K562 (cell line): Measurements from ENCODE around the gene SLX9. TPM values are rescaled to one million over a fixed set of nuclear protein-coding genes. Genes with fewer than 3 reads are reported as not detected.
A peak's percentile ranks its signal among the peaks of the same experiment; 100 is the strongest.

Experiments used
- ATAC-seq: fragments of 200-7000 bp; cut with Tn5 transposase; 3 replicates; pipeline ENCODE4 v1.9.1; 2020; ENCODE audit warnings: moderate library complexity
- BruUV-seq: library from RNA; stranded (reverse); fragments of 400-500 nt; replicated peaks from 2 replicates; lab custom pipeline; 2021; lab: Mats Ljungman, UMichigan
- CTCF ChIA-PET: fragments of 300-600 bp; formaldehyde crosslinking; extraction: SDS; loops from one replicate; lab custom pipeline; 2021; ENCODE audit warnings: low intra/inter-chr PET ratio; lab: Yijun Ruan, JAX
- POLR2A ChIA-PET: fragments of 300-600, 350-650 bp; sonication (Branson Sonifier 250); formaldehyde crosslinking; extraction: SDS; loops from one replicate; lab custom pipeline; 2021; ENCODE audit warnings: antibody characterized with exemption, inconsistent platforms; lab: Yijun Ruan, JAX
- DNase-seq, 4 experiments: peaks; one replicate each; pipeline versions ENCODE4 v3.0.0 to v3.0.0-alpha.2; 2011 to 2018; ENCODE audit warnings: low spot score in 3 of 4, mixed read lengths in 3 of 4; ENCODE audit errors: extremely low read depth in 1 of 4
- FAIRE-seq: peaks from 2 replicates; lab custom pipeline; 2011; peaks lifted over from hg19 to GRCh38; lab: Jason Lieb, UNC
- H2AFZ ChIP-seq: 2 replicates; pipeline ENCODE4 v1.6.0; 2011; ENCODE audit warnings: low read depth, low read length, control low read depth, inconsistent platforms
- H3K27ac ChIP-seq: fragments of 200-600 bp; 3 replicates; pipeline ENCODE4 v1.8.0; 2011; ENCODE audit warnings: low read depth, mild to moderate bottlenecking, control low read depth, inconsistent platforms, low read length, moderate library complexity, mixed read lengths; ENCODE audit errors: extremely low read depth
- H3K27me3 ChIP-seq, 2 experiments: fragments of 300-600 bp in 1 of 2; 2 replicates in 1 of 2; 3 replicates in 1 of 2; pipeline versions ENCODE4 v1.6.0 to v1.8.0; 2011; ENCODE audit warnings: inconsistent platforms in 2 of 2, low read length in 2 of 2, mild to moderate bottlenecking in 1 of 2, mixed read lengths in 1 of 2, moderate library complexity in 1 of 2; ENCODE audit not compliant: control insufficient read depth in 2 of 2, insufficient read depth in 2 of 2
- H3K36me3 ChIP-seq: fragments of 300-600 bp; 3 replicates; pipeline ENCODE4 v1.8.0; 2011; ENCODE audit warnings: mild to moderate bottlenecking, low read length, inconsistent platforms; ENCODE audit not compliant: control insufficient read depth, insufficient read depth
- H3K4me1 ChIP-seq, 2 experiments: fragments of 200-600 bp in 1 of 2; replicated peaks in 1 of 2; 2 replicates in 1 of 2; 3 replicates in 1 of 2; pipeline versions ENCODE4 v1.5.1 to v1.8.0; 2011; ENCODE audit warnings: inconsistent platforms in 2 of 2, low read length in 2 of 2, mild to moderate bottlenecking in 1 of 2, mixed read lengths in 1 of 2, moderate library complexity in 1 of 2; ENCODE audit not compliant: control insufficient read depth in 2 of 2, insufficient read depth in 2 of 2
- H3K4me2 ChIP-seq: 2 replicates; pipeline ENCODE4 v1.6.1; 2011; ENCODE audit warnings: low read length, control low read depth, inconsistent platforms, mixed read lengths; ENCODE audit not compliant: insufficient read depth
- H3K4me3 ChIP-seq: fragments of 200-600 bp; sonication (generic), shearing (Covaris generic); 2 replicates; pipeline ENCODE4 v1.5.1; 2016; ENCODE audit warnings: control low read depth, inconsistent platforms
- H3K79me2 ChIP-seq: fragments of 200-600 bp; 3 replicates; pipeline ENCODE4 v1.8.0; 2011; ENCODE audit warnings: low read length, inconsistent platforms; ENCODE audit not compliant: control insufficient read depth, insufficient read depth
- H3K9ac ChIP-seq, 2 experiments: 2 replicates each; pipeline versions ENCODE4 v1.6.0 to v1.6.1; 2011; ENCODE audit warnings: low read depth in 2 of 2, low read length in 2 of 2, control low read depth in 1 of 2, inconsistent platforms in 1 of 2, mild to moderate bottlenecking in 1 of 2, mixed read lengths in 1 of 2; ENCODE audit not compliant: insufficient read depth in 1 of 2
- H3K9me1 ChIP-seq: one replicate; pipeline ENCODE4 v1.6.0; 2011; ENCODE audit warnings: inconsistent platforms, mild to moderate bottlenecking, low read length, moderate library complexity; ENCODE audit not compliant: control insufficient read depth, insufficient read depth
- H3K9me3 ChIP-seq: replicated peaks from 2 replicates; pipeline ENCODE4 v1.5.1; 2011; ENCODE audit warnings: low read depth, low read length, inconsistent platforms; ENCODE audit not compliant: control insufficient read depth, insufficient read depth
- H4K20me1 ChIP-seq: replicated peaks from 2 replicates; pipeline ENCODE4 v1.6.1; 2011; ENCODE audit warnings: low read length, inconsistent platforms, mixed read lengths; ENCODE audit not compliant: control insufficient read depth, insufficient read depth
- NFIC ChIP-seq: fragments of 450-650 bp; IDR thresholded peaks from 2 replicates; pipeline ENCODE4 v1.6.1; 2017; ENCODE audit warnings: mild to moderate bottlenecking, inconsistent platforms
- RBM14 ChIP-seq: fragments of 200-400 bp; formaldehyde crosslinking; IDR thresholded peaks from 2 replicates; pipeline ENCODE4 v1.6.1; 2018; ENCODE audit warnings: low read depth, mild to moderate bottlenecking, low read length, moderate library complexity, borderline replicate concordance; ENCODE audit not compliant: insufficient read depth
- SP1 ChIP-seq: sonication (generic); formaldehyde crosslinking; IDR thresholded peaks from 2 replicates; pipeline ENCODE4 v1.8.1; 2022; ENCODE audit warnings: mild to moderate bottlenecking, missing genetic modification reagents
- TEAD1 ChIP-seq, 2 experiments: fragments of 450-650 bp in 1 of 2; sonication (generic) in 1 of 2; formaldehyde crosslinking; IDR thresholded peaks; 2 replicates each; pipeline versions ENCODE4 v1.4.0 to v1.8.0; 2020 to 2022; ENCODE audit warnings: mild to moderate bottlenecking in 2 of 2, missing genetic modification reagents in 1 of 2
- WGBS: fragments of 100-300 bp; shearing (Covaris generic); methylation state at CpG from one replicate; pipeline ENCODE4 v1.1.6; 2016; ENCODE audit warnings: low coverage, mixed read lengths; ENCODE audit not compliant: insufficient coverage; ENCODE audit errors: missing lambda C conversion rate; 5-methylcytosine and 5-hydroxymethylcytosine counted together
- in situ Hi-C: fragments of 300-500 bp; cut with MboI; formaldehyde crosslinking; loops from 4 replicates; pipeline ENCODE4 v1.15.0; 2018; ENCODE audit warnings: inconsistent platforms, mixed read lengths
- intact Hi-C: fragments of 100-400 bp; cut with micrococcal nuclease; formaldehyde crosslinking; loops from 2 replicates; pipeline ENCODE4 v1.14.2; 2022
- polyA plus RNA-seq, 8 experiments: library from polyadenylated mRNA; depleted of rRNA in 4 of 8; stranded (reverse) in 5 of 8; unstranded in 3 of 8; fragments of >200 nt; fragmentation: Nextera tagmentation in 2 of 8; fragmentation: Illumina TruSeq in 1 of 8; extraction: Ambion mirVana in 2 of 8; extraction: Trizol in 1 of 8; gene quantifications; 2 replicates each; pipeline versions ENCODE4 v1.2.1 to v1.2.3, GENCODE V29; 2011 to 2014; ENCODE audit warnings: inconsistent platforms in 1 of 8, missing spikeins in 1 of 8
- total RNA-seq, 7 experiments: library from RNA; depleted of rRNA in 6 of 7; stranded (reverse); fragments of >200 nt in 6 of 7; fragmentation: Illumina TruSeq in 2 of 7; extraction: Trizol in 2 of 7; gene quantifications; 2 replicates each; pipeline versions ENCODE4 v1.2.1 to v1.2.3, GENCODE V29; 2011 to 2021; ENCODE audit warnings: low replicate concordance in 1 of 7

The SLX9 gene
- total and polyA plus RNA-seq, 9 of the 15 experiments (the other 6 are each of a cell fraction or from before 2014, with no cell fraction given), result 1.2 to 75.5 (median 16.5) TPM

DNA sequence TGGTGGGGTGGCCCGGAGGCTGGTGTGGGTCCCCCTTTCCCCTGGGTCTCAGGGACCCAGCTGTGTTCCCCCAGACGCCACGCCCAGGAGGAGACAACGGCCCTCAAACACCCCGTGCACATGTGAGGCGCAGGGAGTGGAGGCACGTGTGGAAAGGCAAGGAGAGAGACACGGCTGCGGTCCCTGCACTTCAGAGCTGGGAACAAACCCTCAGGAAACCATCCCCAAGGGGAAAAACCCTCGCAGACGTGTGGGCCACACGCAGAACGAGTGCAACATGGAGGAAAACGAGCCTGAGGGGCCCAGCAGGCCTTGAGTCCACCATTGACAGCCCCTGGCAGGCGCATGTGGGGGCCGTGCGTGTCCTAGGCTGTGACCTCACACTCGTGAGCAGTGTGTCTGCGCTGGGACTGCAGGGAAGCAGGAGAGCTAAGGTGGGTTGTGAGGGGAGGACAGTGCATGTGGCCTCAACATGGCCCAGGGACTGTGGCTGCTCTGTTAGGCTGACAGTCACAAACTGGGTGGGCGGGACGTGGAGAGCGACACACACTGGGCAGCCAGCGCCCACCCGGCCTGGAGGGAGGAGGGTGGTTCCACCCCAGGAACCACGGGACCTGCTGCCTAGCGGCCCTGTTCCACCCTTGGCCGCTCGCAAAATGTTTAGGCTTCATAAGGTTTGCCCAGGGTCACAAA is 39.1 kb upstream of the SLX9 start:
- intact Hi-C loops, result no loop called here
- FAIRE-seq, result no peak
- H3K9me1 ChIP-seq, result no peaks in the 10 kb centered on the region
- H3K36me3 ChIP-seq, result no peaks in the 10 kb centered on the region; the same call in 2 of the 3 replicates
- 11% methylated on average over 28 of the region's 28 CpGs for WGBS
- H3K27ac ChIP-seq, result no peak overlapping the region
- TF ChIP-seq SP1 (CRISPR knock-in tag) (no peak), TEAD1 (CRISPR knock-in tag; IDR thresholded peaks at IDR 0.05) (no peak), RBM14 (0 out of 2 replicates have a peak, but pooled peaks have one; percentile 21), NFIC (no peak)
- H3K9ac ChIP-seq, result no peak overlapping the region
- DNase-seq, result no peak
- no peak overlapping the region for H3K4me2 ChIP-seq
- H3K79me2 ChIP-seq, result no peaks in the 10 kb centered on the region
- H3K9me3 ChIP-seq, result peaks cover 12% of the 10 kb centered on the region
- H2AFZ ChIP-seq, result no peak overlapping the region; the same call in 1 of the 2 replicates
- ChIA-PET POLR2A (interaction anchor here (0.7 kb wide), 2 partner anchors 42 to 80 kb away, joined by 3 to 5 read pairs; no protein-coding TSS in a partner anchor), CTCF (interaction anchor here (0.6 kb wide), 1 partner anchor 188 kb away, joined by 3 read pairs; no protein-coding TSS in a partner anchor)
- no peak for ATAC-seq
- H3K4me1 ChIP-seq, result peaks cover 6 to 79% of the 10 kb centered on the region in 2 experiments
- no TSS peak for BruUV-seq
- H3K4me3 ChIP-seq, result no peak overlapping the region
- in situ Hi-C loops, result no loop called here
- peaks cover 11% of the 10 kb centered on the region; the same call in 1 of the 2 replicates for H4K20me1 ChIP-seq
- peaks cover 35 to 83% of the 10 kb centered on the region in 2 experiments for H3K27me3 ChIP-seq
